WTC11 (cell line): ENCODE measurements around the gene CTNND2.

Experiments used
- GRHL2 ChIP-seq: fragments of 250-450 bp; sonication (Bioruptor Pico); IDR thresholded peaks from 2 replicates; pipeline ENCODE4 v1.8.0; 2022; ENCODE audit warnings: mild to moderate bottlenecking, moderate library complexity; ENCODE audit not compliant: insufficient replicate concordance, severe bottlenecking
- MXD4 ChIP-seq: fragments of 250-450 bp; sonication (Bioruptor Pico); IDR thresholded peaks from 2 replicates; pipeline ENCODE4 v1.8.0; 2021; ENCODE audit warnings: mild to moderate bottlenecking, moderate library complexity, borderline replicate concordance
- TF ChIP-seq, protein P1 (sequence below): fragments of 200-600 bp; IDR thresholded peaks from 2 replicates; pipeline ENCODE4 v1.8.0; 2022; ENCODE audit warnings: antibody characterized with exemption
- TF ChIP-seq, protein P2 (sequence below): sonication (generic); formaldehyde crosslinking; IDR thresholded peaks from 2 replicates; pipeline ENCODE4 v1.8.0; 2022; ENCODE audit warnings: mild to moderate bottlenecking, missing genetic modification reagents
- TF ChIP-seq, protein P3 (sequence below): sonication (generic); formaldehyde crosslinking; IDR thresholded peaks from 2 replicates; pipeline ENCODE4 v1.8.0; 2022; ENCODE audit warnings: missing genetic modification reagents

DNA sequence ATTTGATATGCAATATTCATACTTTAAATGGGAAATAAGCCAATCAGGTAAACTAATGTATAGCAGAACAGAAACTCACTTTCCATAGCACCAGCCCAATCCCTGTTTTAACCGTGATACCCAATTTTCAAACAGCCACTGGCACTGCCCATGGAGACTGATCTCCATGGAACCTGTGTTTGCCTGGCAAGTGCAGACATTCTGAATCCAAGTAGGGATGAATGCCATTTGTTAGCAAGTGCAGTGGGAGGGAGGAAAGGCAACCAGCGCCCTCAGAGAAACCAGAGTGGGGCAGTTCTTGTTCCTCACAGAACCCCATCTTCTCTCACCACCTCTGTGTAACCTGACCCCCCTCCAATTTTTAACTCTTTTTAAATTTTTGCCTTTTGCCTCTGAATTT is 229.1 kb downstream of the CTNND2 start:
- TF ChIP-seq, protein P1, sequence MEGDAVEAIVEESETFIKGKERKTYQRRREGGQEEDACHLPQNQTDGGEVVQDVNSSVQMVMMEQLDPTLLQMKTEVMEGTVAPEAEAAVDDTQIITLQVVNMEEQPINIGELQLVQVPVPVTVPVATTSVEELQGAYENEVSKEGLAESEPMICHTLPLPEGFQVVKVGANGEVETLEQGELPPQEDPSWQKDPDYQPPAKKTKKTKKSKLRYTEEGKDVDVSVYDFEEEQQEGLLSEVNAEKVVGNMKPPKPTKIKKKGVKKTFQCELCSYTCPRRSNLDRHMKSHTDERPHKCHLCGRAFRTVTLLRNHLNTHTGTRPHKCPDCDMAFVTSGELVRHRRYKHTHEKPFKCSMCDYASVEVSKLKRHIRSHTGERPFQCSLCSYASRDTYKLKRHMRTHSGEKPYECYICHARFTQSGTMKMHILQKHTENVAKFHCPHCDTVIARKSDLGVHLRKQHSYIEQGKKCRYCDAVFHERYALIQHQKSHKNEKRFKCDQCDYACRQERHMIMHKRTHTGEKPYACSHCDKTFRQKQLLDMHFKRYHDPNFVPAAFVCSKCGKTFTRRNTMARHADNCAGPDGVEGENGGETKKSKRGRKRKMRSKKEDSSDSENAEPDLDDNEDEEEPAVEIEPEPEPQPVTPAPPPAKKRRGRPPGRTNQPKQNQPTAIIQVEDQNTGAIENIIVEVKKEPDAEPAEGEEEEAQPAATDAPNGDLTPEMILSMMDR: no peak
- TF ChIP-seq, protein P2, sequence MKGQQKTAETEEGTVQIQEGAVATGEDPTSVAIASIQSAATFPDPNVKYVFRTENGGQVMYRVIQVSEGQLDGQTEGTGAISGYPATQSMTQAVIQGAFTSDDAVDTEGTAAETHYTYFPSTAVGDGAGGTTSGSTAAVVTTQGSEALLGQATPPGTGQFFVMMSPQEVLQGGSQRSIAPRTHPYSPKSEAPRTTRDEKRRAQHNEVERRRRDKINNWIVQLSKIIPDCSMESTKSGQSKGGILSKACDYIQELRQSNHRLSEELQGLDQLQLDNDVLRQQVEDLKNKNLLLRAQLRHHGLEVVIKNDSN (CRISPR knock-in tag): no peak
- TF ChIP-seq GRHL2 (CRISPR knock-in tag): no peak
- TF ChIP-seq, protein P3, sequence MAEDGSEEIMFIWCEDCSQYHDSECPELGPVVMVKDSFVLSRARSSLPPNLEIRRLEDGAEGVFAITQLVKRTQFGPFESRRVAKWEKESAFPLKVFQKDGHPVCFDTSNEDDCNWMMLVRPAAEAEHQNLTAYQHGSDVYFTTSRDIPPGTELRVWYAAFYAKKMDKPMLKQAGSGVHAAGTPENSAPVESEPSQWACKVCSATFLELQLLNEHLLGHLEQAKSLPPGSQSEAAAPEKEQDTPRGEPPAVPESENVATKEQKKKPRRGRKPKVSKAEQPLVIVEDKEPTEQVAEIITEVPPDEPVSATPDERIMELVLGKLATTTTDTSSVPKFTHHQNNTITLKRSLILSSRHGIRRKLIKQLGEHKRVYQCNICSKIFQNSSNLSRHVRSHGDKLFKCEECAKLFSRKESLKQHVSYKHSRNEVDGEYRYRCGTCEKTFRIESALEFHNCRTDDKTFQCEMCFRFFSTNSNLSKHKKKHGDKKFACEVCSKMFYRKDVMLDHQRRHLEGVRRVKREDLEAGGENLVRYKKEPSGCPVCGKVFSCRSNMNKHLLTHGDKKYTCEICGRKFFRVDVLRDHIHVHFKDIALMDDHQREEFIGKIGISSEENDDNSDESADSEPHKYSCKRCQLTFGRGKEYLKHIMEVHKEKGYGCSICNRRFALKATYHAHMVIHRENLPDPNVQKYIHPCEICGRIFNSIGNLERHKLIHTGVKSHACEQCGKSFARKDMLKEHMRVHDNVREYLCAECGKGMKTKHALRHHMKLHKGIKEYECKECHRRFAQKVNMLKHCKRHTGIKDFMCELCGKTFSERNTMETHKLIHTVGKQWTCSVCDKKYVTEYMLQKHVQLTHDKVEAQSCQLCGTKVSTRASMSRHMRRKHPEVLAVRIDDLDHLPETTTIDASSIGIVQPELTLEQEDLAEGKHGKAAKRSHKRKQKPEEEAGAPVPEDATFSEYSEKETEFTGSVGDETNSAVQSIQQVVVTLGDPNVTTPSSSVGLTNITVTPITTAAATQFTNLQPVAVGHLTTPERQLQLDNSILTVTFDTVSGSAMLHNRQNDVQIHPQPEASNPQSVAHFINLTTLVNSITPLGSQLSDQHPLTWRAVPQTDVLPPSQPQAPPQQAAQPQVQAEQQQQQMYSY (CRISPR knock-in tag): no peak
- no peak for TF ChIP-seq MXD4 (CRISPR knock-in tag)
